Epithelial cell of proximal tubule (primary cell): Measurements from ENCODE around the gene CHD9NB. TPM values are rescaled to one million over a fixed set of nuclear protein-coding genes. Genes with fewer than 3 reads are reported as not detected.

Source experiments
- DNase-seq: peaks from one replicate; pipeline ENCODE4 v3.0.0-alpha.2; 2011; ENCODE audit warnings: low read depth
- H3K4me3 ChIP-seq: 2 replicates; pipeline ENCODE4 v1.5.1; 2011; ENCODE audit warnings: low read depth, mild to moderate bottlenecking, low read length
- CTCF ChIP-seq: conservative IDR thresholded peaks from 2 replicates; pipeline ENCODE4 v1.5.1; 2012; ENCODE audit warnings: low read depth, mild to moderate bottlenecking, low read length
- total RNA-seq: library from RNA; depleted of rRNA; stranded (reverse); fragments of >200 nt; gene quantifications from 2 replicates; pipeline ENCODE4 v1.2.3, GENCODE V29; 2015

CHD9NB gene
- total RNA-seq, 1 donor from 2014 or later, result 1.5 TPM

- DNase-seq, result no peak
- H3K4me3 ChIP-seq, result no peak overlapping the region
- no peak for TF ChIP-seq CTCF
These were observed 22.7 kb downstream of the CHD9NB start for GRCh38 chr16:53029971-53030370.

GRCh38 chr16:53024045-53024444 is 28.7 kb downstream of the CHD9NB start:
- no peak for TF ChIP-seq CTCF

GRCh38 chr16:53022374-53022773 is 30.3 kb downstream of the CHD9NB start:
- no peak for DNase-seq
- no peak overlapping the region for H3K4me3 ChIP-seq
- TF ChIP-seq CTCF, result peak; percentile 75

More at GRCh38 chr16:53024045-53024444, 28.7 kb downstream of the CHD9NB start:
- no peak for DNase-seq
- no peak overlapping the region for H3K4me3 ChIP-seq

GRCh38 chr16:53018834-53019416 is 33.8 kb downstream of the CHD9NB start:
- no peak for TF ChIP-seq CTCF
- no peak overlapping the region for H3K4me3 ChIP-seq
- no peak for DNase-seq

GRCh38 chr16:53014287-53014686 is 38.4 kb downstream of the CHD9NB start:
- DNase-seq, result no peak
- no peak overlapping the region for H3K4me3 ChIP-seq
- TF ChIP-seq CTCF, result no peak

GRCh38 chr16:53007095-53007494 is 45.6 kb downstream of the CHD9NB start:
- no peak overlapping the region for H3K4me3 ChIP-seq
- peak; percentile 10 for TF ChIP-seq CTCF
- no peak for DNase-seq

GRCh38 chr16:52997922-52998321 is 54.8 kb downstream of the CHD9NB start:
- DNase-seq, result no peak
- TF ChIP-seq CTCF, result no peak
- no peak overlapping the region for H3K4me3 ChIP-seq
